Caco-2 (cell line): Measurements from ENCODE around the gene CLCA4. TPM values are rescaled to one million over a fixed set of nuclear protein-coding genes. Genes with fewer than 3 reads are reported as not detected.

Experiments
- BruUV-seq: library from RNA; stranded (reverse); fragments of 400-500 nt; replicated peaks from 2 replicates; lab custom pipeline; 2021; lab: Mats Ljungman, UMichigan
- CTCF ChIA-PET: fragments of 300-600 bp; sonication (Branson Sonifier 250); formaldehyde crosslinking; loops from one replicate; lab custom pipeline; 2022; ENCODE audit warnings: antibody characterized with exemption; lab: Charles Lee
- POLR2A ChIA-PET: fragments of 300-600 bp; sonication (Branson Sonifier 250); formaldehyde crosslinking; loops from one replicate; lab custom pipeline; 2022; ENCODE audit warnings: antibody characterized with exemption; lab: Charles Lee
- DNase-seq, 2 experiments: peaks; one replicate each; pipeline versions ENCODE4 v3.0.0 to v3.0.0-alpha.2; 2020 to 2022
- H3K27me3 ChIP-seq: replicated peaks from 2 replicates; pipeline ENCODE4 v1.6.0; 2011; ENCODE audit warnings: low read length; ENCODE audit not compliant: control insufficient read depth, insufficient read depth
- H3K36me3 ChIP-seq: 2 replicates; pipeline ENCODE4 v1.5.1; 2011; ENCODE audit warnings: low read length; ENCODE audit not compliant: control insufficient read depth, insufficient read depth
- H3K4me1 ChIP-seq: fragments of 250-450 bp; sonication (Bioruptor Pico); 2 replicates; pipeline ENCODE4 v1.5.1; 2020; ENCODE audit warnings: mild to moderate bottlenecking
- H3K4me3 ChIP-seq: 2 replicates; pipeline ENCODE4 v1.5.1; 2011; ENCODE audit warnings: low read depth, mild to moderate bottlenecking, control low read depth, low read length
- H3K9me3 ChIP-seq: fragments of 250-450 bp; sonication (Bioruptor Pico); 2 replicates; pipeline ENCODE4 v1.5.1; 2020; ENCODE audit warnings: mild to moderate bottlenecking, moderate library complexity
- H3K27ac Mint-ChIP-seq: one replicate; pipeline ENCODE4 v1.8.0; 2022; ENCODE audit warnings: mixed read lengths; ENCODE audit not compliant: unreplicated experiment
- H3K27me3 Mint-ChIP-seq: one replicate; pipeline ENCODE4 v1.8.0; 2022; ENCODE audit warnings: mixed read lengths; ENCODE audit not compliant: insufficient read depth, unreplicated experiment
- H3K36me3 Mint-ChIP-seq: one replicate; pipeline ENCODE4 v1.8.0; 2022; ENCODE audit warnings: mild to moderate bottlenecking, mixed read lengths; ENCODE audit not compliant: insufficient read depth, unreplicated experiment
- H3K4me1 Mint-ChIP-seq: one replicate; pipeline ENCODE4 v1.8.0; 2022; ENCODE audit warnings: low read depth, mixed read lengths; ENCODE audit not compliant: unreplicated experiment
- H3K4me3 Mint-ChIP-seq: one replicate; pipeline ENCODE4 v1.8.0; 2022; ENCODE audit warnings: mild to moderate bottlenecking, moderate library complexity, mixed read lengths; ENCODE audit not compliant: unreplicated experiment
- H3K9me3 Mint-ChIP-seq: one replicate; pipeline ENCODE4 v1.8.0; 2022; ENCODE audit warnings: mixed read lengths; ENCODE audit not compliant: unreplicated experiment
- intact Hi-C: fragments of 100-400 bp; cut with micrococcal nuclease; formaldehyde crosslinking; loops from one replicate; pipeline ENCODE4 v1.10.0; 2022; ENCODE audit not compliant: unreplicated experiment
- total RNA-seq: library from RNA; stranded (reverse); gene quantifications from 2 replicates; pipeline ENCODE4 v1.2.3, GENCODE V29; 2022
- TF ChIP-seq, protein P1 (sequence below), 2 experiments: fragments of 200-600 bp in 1 of 2; IDR thresholded peaks; 1 replicate in 1 of 2; 2 replicates in 1 of 2; pipeline versions ENCODE4 v1.5.1 to v1.8.0; 2011 to 2022; ENCODE audit warnings: antibody characterized with exemption in 1 of 2, control low read depth in 1 of 2, inconsistent platforms in 1 of 2, low read depth in 1 of 2, low read length in 1 of 2, mild to moderate bottlenecking in 1 of 2, moderate library complexity in 1 of 2; ENCODE audit not compliant: insufficient read depth in 1 of 2, severe bottlenecking in 1 of 2, unreplicated experiment in 1 of 2

CLCA4 gene
- total RNA-seq, 1 experiment from 2014 or later, result not detected

DNA sequence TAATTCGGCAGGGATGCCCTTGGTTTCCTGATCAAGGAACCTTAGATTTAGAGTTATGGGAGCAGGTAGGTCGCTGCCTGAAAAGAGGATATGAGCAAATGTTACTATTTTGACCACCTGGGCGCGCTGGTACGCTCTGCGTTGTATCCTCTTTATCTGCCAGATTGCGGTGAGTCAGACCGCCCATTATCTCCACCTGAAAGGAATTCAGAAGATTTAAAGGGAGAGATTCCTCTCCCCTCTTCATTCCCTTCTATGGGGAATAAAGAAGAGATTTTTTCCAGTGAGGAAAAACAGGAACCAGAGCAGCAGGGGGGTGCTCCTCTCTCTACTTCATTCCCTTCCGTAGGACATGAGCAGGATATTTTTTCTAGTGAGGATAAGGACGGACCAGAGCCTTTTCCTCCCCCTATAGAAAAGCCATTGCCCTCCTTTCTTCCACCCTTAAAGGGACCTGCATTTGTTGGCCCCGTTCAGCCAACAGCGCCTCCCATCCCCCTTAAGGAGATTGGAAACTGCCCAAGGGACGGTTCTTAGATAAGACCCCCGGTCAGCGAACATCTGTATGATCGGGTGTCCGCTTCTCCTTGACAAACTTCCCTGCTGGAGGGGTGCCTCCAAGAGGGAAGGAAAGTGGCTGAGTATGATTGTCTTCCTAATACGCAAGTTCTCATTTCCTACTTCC lies 44.0 kb upstream of the CLCA4 start:
- no TSS peak for BruUV-seq
- DNase-seq, result peak; percentile 72 to 82
- H3K4me3 ChIP-seq, result peak overlapping the region; percentile 42
- peaks cover 10% of the 10 kb centered on the region; the same call in 1 of the 2 replicates for H3K4me1 ChIP-seq
- POLR2A ChIA-PET, result no interaction called here
- H3K27me3 Mint-ChIP-seq, result no peaks in the 10 kb centered on the region
- intact Hi-C loops, result loop anchor here (1.0 to 5.0 kb wide), 7 partner anchors 29 to 464 kb away; no protein-coding TSS in a partner anchor
- CTCF ChIA-PET, result interaction anchor here (0.6 to 1.5 kb wide), 2 partner anchors 108 to 203 kb away, joined by 4 to 5 read pairs; no protein-coding TSS in a partner anchor
- peak overlapping the region; percentile 88 for H3K27ac Mint-ChIP-seq
- H3K4me3 Mint-ChIP-seq, result peak overlapping the region; percentile 86
- peaks cover 4% of the 10 kb centered on the region for H3K4me1 Mint-ChIP-seq
- H3K36me3 ChIP-seq, result no peaks in the 10 kb centered on the region
- no peaks in the 10 kb centered on the region for H3K9me3 Mint-ChIP-seq
- no peaks in the 10 kb centered on the region for H3K9me3 ChIP-seq
- H3K36me3 Mint-ChIP-seq, result no peaks in the 10 kb centered on the region
- no peaks in the 10 kb centered on the region for H3K27me3 ChIP-seq
- TF ChIP-seq, protein P1, sequence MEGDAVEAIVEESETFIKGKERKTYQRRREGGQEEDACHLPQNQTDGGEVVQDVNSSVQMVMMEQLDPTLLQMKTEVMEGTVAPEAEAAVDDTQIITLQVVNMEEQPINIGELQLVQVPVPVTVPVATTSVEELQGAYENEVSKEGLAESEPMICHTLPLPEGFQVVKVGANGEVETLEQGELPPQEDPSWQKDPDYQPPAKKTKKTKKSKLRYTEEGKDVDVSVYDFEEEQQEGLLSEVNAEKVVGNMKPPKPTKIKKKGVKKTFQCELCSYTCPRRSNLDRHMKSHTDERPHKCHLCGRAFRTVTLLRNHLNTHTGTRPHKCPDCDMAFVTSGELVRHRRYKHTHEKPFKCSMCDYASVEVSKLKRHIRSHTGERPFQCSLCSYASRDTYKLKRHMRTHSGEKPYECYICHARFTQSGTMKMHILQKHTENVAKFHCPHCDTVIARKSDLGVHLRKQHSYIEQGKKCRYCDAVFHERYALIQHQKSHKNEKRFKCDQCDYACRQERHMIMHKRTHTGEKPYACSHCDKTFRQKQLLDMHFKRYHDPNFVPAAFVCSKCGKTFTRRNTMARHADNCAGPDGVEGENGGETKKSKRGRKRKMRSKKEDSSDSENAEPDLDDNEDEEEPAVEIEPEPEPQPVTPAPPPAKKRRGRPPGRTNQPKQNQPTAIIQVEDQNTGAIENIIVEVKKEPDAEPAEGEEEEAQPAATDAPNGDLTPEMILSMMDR (IDR thresholded peaks at IDR 0.05; ENCODE audit: insufficient read depth in 1 of 2, low read depth in 1 of 2, low read length in 1 of 2, severe bottlenecking in 1 of 2, unreplicated experiment in 1 of 2), result peak; percentile 4 to 25

DNA sequence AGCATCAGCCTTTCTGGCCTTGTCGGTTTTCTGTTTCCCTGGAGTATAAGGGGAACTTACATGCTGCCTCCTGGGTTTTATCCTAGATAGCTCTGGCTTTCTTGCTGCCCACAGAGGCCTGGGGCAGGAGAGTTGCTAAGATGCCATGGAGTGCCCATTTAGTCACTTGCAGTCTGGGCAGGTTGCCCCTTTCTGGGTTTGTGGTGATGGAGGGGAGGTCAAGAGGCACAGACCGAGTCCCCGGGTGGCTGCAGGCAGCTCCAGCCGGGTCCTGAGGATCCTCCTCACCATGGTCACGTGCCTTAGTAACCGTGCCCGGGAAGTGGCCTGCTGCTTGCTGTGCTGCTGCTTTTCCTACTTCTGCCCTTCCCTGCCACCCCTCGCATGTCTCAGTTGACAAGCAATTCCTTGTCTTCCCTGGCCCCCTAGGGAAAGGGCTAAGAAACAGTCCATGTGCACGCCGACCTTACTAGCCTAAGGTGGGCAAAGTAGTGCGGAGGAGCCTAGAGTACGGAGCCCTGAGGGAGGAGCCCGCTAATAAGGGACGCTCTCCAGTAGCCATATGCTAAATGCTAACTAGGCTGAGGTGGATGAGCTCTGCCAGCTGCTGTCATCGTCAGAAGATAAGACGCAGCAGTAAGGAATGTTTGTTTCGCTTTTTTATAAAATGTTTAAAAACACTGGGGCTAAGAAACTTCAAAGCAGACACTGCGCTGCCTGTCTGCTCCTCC lies 43.3 kb upstream of the CLCA4 start:
- POLR2A ChIA-PET, result no interaction called here

DNA sequence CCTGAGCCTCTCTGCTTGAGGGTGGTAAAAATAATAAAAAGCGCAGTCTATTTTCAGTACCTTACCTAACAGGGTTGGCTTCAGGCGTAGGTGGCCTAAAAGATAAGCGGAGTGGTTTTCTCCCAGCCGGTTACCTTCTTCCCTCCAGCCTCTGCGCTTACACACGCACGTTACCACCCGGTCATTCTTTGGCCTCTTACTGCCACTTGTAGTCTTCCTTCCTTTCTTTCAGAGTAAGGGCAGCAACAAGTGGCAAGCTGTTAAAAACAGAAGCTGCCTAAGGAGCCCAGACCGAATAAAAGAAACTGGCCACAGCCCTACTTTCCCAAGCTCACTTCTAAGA lies 42.8 kb upstream of the CLCA4 start:
- TF ChIP-seq, protein P1 (IDR thresholded peaks at IDR 0.05; ENCODE audit: insufficient read depth in 1 of 2, low read depth in 1 of 2, low read length in 1 of 2, severe bottlenecking in 1 of 2, unreplicated experiment in 1 of 2), result no peak
- Mint-ChIP-seq H3K4me1 (peaks cover 10% of the 10 kb centered on the region), H3K36me3 (no peaks in the 10 kb centered on the region), H3K27me3 (no peaks in the 10 kb centered on the region), H3K27ac (peak overlapping the region; percentile 88), H3K4me3 (no peak overlapping the region), H3K9me3 (no peaks in the 10 kb centered on the region)
- no peaks in the 10 kb centered on the region for H3K36me3 ChIP-seq
- no peaks in the 10 kb centered on the region for H3K9me3 ChIP-seq
- no peak overlapping the region for H3K4me3 ChIP-seq
- intact Hi-C loops, result loop anchor here (5.0 kb wide), 3 partner anchors 78 to 463 kb away; no protein-coding TSS in a partner anchor
- H3K27me3 ChIP-seq, result no peaks in the 10 kb centered on the region
- ChIA-PET CTCF (interaction anchor here (0.6 to 1.5 kb wide), 3 partner anchors 124 to 200 kb away, joined by 3 to 8 read pairs (median 3); partner anchors contain the start of gene SH3GLB1), POLR2A (no interaction called here)
- BruUV-seq, result no TSS peak
- no peak for DNase-seq
- peaks cover 10% of the 10 kb centered on the region; the same call in 1 of the 2 replicates for H3K4me1 ChIP-seq

More for the DNA sequence above, 43.3 kb upstream of the CLCA4 start:
- peak overlapping the region; percentile 88 for H3K27ac Mint-ChIP-seq
- Histone ChIP-seq H3K9me3 (no peaks in the 10 kb centered on the region), H3K4me3 (no peak overlapping the region), H3K36me3 (no peaks in the 10 kb centered on the region), H3K27me3 (no peaks in the 10 kb centered on the region), H3K4me1 (peaks cover 10% of the 10 kb centered on the region; the same call in 1 of the 2 replicates)
- intact Hi-C loops, result loop anchor here (2.0 to 5.0 kb wide), 4 partner anchors 79 to 464 kb away; no protein-coding TSS in a partner anchor
- peaks cover 7% of the 10 kb centered on the region for H3K4me1 Mint-ChIP-seq
- peak overlapping the region; percentile 86 for H3K4me3 Mint-ChIP-seq
- DNase-seq, result no peak
- no peaks in the 10 kb centered on the region for H3K27me3 Mint-ChIP-seq
- CTCF ChIA-PET, result interaction anchor here (0.6 to 1.5 kb wide), 3 partner anchors 123 to 201 kb away, joined by 3 to 8 read pairs (median 3); partner anchors contain the start of gene SH3GLB1
- H3K36me3 Mint-ChIP-seq, result no peaks in the 10 kb centered on the region
- BruUV-seq, result no TSS peak
- TF ChIP-seq, protein P1 (IDR thresholded peaks at IDR 0.05; ENCODE audit: insufficient read depth in 1 of 2, low read depth in 1 of 2, low read length in 1 of 2, severe bottlenecking in 1 of 2, unreplicated experiment in 1 of 2), result no peak
- no peaks in the 10 kb centered on the region for H3K9me3 Mint-ChIP-seq
